Measurements from ENCODE around the gene TENT4A. TPM values are rescaled to one million over a fixed set of nuclear protein-coding genes. Genes with fewer than 3 reads are reported as not detected.

The TENT4A gene
- total and polyA plus RNA-seq, 2 of the 4 experiments (the other 2 are of a cell fraction): 5.9 to 17.2 TPM

DNA sequence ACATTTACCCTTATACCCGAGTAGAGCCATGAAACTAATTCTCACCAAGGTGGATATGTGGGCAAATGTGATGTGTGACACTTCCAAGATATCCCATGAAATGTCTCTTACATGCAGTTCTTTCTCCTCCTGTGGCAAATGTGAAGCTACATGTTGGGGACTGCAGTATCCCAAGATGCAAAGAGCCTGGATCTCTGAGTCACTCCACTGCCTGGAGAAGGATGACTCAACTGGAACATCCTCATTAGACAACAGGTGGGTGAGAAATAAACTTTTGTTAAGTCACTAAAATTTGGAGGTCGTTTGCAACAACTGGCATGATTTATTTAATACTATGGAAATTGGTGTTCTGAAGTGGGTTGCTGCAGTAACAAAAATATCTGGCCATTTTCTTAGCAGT, 36.5 kb upstream of the TENT4A start:
- Histone ChIP-seq H2AFZ (replicated peaks; ENCODE audit: low read length, poor library complexity) (no peak overlapping the region), H3K4me3 (ENCODE audit: insufficient read depth, low read depth, low read length) (no peak overlapping the region), H3K4me2 (ENCODE audit: low read depth, low read length) (no peak overlapping the region), H3K9ac (ENCODE audit: low read depth, low read length) (no peak overlapping the region), H3K27me3 (ENCODE audit: control insufficient read depth, insufficient read depth, low read length) (no peaks in the 10 kb centered on the region), H3K9me3 (ENCODE audit: control insufficient read depth, insufficient read depth, low read length) (no peaks in the 10 kb centered on the region), H3K14ac (replicated peaks; ENCODE audit: low read depth, low read length) (no peak overlapping the region), H3K4me1 (ENCODE audit: control insufficient read depth, insufficient read depth, low read length) (no peaks in the 10 kb centered on the region; the same call in 1 of the 2 replicates), H2BK15ac (ENCODE audit: low read depth, low read length) (no peak overlapping the region), H4K20me1 (ENCODE audit: insufficient read depth, low read length) (no peaks in the 10 kb centered on the region), H2BK20ac (ENCODE audit: low read depth, low read length) (no peak overlapping the region), H3K4ac (ENCODE audit: low read depth, low read length) (no peak overlapping the region), H3K79me1 (ENCODE audit: low read depth in 1 of 2, low read length in 2 of 2) (no peaks in the 10 kb centered on the region), H2BK120ac (ENCODE audit: low read depth, low read length) (no peak overlapping the region), H2BK5ac (ENCODE audit: low read depth, low read length, poor library complexity, severe bottlenecking) (no peak overlapping the region), H3K56ac (ENCODE audit: extremely low read depth, insufficient read depth, low read length) (no peak overlapping the region), H3K27ac (ENCODE audit: insufficient read depth, low read length) (no peak overlapping the region), H3K23ac (ENCODE audit: low read depth, low read length) (no peak overlapping the region), H2AK9ac (replicated peaks; ENCODE audit: low read depth, low read length, poor library complexity) (no peak overlapping the region), H3K36me3 (ENCODE audit: control insufficient read depth, insufficient read depth, low read length) (peaks cover 2% of the 10 kb centered on the region; the same call in 1 of the 2 replicates), H4K8ac (ENCODE audit: low read depth in 2 of 2, low read length in 2 of 2) (no peak overlapping the region), H3K18ac (ENCODE audit: low read depth, low read length) (no peak overlapping the region), H2AK5ac (ENCODE audit: low read depth, low read length) (no peak overlapping the region), H4K91ac (ENCODE audit: insufficient read depth, low read depth, low read length) (no peak overlapping the region), H3K9me1 (ENCODE audit: insufficient read depth, low read length) (peaks cover 2% of the 10 kb centered on the region; the same call in 1 of the 2 replicates), H4K5ac (ENCODE audit: low read depth, low read length) (no peak overlapping the region)
- ChIA-PET POLR2A (ENCODE audit: unreplicated experiment) (no interaction called here), CTCF (no interaction called here)
- dilution Hi-C loops (cut with HindIII; ENCODE audit: low sequenced_read_pairs, unreplicated experiment): no loop called here
- in situ Hi-C loops (cut with MboI; ENCODE audit: low sequenced_read_pairs): no loop called here
- DNase-seq (peak; percentile 48), ATAC-seq (ENCODE audit: low read depth) (no peak)
- WGBS, 2 experiments (ENCODE audit: extremely low coverage in 2 of 2, insufficient read length in 1 of 2): no CpG with 5 or more reads among the region's 2 CpGs
- TF ChIP-seq, protein P1, sequence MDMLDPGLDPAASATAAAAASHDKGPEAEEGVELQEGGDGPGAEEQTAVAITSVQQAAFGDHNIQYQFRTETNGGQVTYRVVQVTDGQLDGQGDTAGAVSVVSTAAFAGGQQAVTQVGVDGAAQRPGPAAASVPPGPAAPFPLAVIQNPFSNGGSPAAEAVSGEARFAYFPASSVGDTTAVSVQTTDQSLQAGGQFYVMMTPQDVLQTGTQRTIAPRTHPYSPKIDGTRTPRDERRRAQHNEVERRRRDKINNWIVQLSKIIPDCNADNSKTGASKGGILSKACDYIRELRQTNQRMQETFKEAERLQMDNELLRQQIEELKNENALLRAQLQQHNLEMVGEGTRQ (IDR thresholded peaks at IDR 0.05; ENCODE audit: low read depth, low read length): no peak
- TF ChIP-seq POLR2A (IDR thresholded peaks at IDR 0.05; ENCODE audit: low read depth, low read length): no peak
- no peak for TF ChIP-seq RCOR1 (IDR thresholded peaks at IDR 0.05; ENCODE audit: insufficient replicate concordance, low read length)
- no peak for TF ChIP-seq MXI1 (IDR thresholded peaks at IDR 0.05; ENCODE audit: borderline replicate concordance, low read depth, low read length)
- TF ChIP-seq RFX5 (IDR thresholded peaks at IDR 0.05; ENCODE audit: low read depth, low read length): no peak
- no peak for TF ChIP-seq FOS (IDR thresholded peaks at IDR 0.05; ENCODE audit: low read depth, low read length)
- TF ChIP-seq RAD21 (IDR thresholded peaks at IDR 0.05; ENCODE audit: low read length): no peak
- no peak for TF ChIP-seq NFE2L2 (IDR thresholded peaks at IDR 0.05; ENCODE audit: low read depth, low read length)
- no peak for TF ChIP-seq MAZ (IDR thresholded peaks at IDR 0.05; ENCODE audit: borderline replicate concordance, low read depth, low read length)
- TF ChIP-seq, protein P2, sequence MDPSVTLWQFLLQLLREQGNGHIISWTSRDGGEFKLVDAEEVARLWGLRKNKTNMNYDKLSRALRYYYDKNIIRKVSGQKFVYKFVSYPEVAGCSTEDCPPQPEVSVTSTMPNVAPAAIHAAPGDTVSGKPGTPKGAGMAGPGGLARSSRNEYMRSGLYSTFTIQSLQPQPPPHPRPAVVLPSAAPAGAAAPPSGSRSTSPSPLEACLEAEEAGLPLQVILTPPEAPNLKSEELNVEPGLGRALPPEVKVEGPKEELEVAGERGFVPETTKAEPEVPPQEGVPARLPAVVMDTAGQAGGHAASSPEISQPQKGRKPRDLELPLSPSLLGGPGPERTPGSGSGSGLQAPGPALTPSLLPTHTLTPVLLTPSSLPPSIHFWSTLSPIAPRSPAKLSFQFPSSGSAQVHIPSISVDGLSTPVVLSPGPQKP (IDR thresholded peaks at IDR 0.05; ENCODE audit: borderline replicate concordance, low read depth, low read length): no peak
- no peak for TF ChIP-seq CTCF (conservative IDR thresholded peaks at IDR 0.05; ENCODE audit: low read depth, low read length)
- TF ChIP-seq SMC3 (IDR thresholded peaks at IDR 0.05; ENCODE audit: low read depth, low read length): no peak
- TF ChIP-seq CHD1 (IDR thresholded peaks at IDR 0.05; ENCODE audit: low read depth, low read length): no peak
- TF ChIP-seq CEBPB (IDR thresholded peaks at IDR 0.05; ENCODE audit: low read depth, low read length): no peak
- no peak for TF ChIP-seq BHLHE40 (IDR thresholded peaks at IDR 0.05; ENCODE audit: low read depth, low read length)
- TF ChIP-seq MAFK (IDR thresholded peaks at IDR 0.05; ENCODE audit: low read depth, low read length): no peak
- intact Hi-C loops (cut with micrococcal nuclease): no loop called here
- no TSS peak for BruUV-seq (replicated peaks)
